ENCODE measurements around the gene BANF2.
A peak's percentile ranks its signal among the peaks of the same experiment; 100 is the strongest.
"Not testable (repeated sequence)": the region's sequence is repeated elsewhere in the genome, so short reads cannot be mapped to it uniquely, and the experiment has no call there.

The BANF2 gene

DNA sequence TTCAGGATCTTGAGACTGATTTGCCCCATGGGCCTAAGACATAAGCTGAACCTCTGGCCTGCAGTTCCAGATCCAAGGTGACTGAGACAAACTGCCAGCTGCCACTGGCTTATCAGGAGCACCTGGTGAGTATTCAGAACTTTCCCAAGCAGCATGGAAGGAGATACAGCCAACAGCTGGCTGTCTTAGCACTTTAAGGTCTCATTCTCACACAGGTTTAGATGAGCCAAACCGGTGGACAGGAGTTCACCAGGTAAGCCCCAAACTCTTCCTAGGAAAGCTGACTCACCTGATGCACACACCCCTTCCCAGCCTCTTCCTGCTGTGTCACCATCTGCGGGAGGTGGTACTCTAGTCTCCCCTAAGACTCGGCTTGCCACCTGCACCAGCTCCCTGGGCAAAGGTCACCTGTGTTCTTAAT is at the start of gene BANF2:
TSS of gene BANF2 (plus strand) at position 36 of the 421 bp plus-strand sequence. CDS start 25,060 bp downstream, outside the sequence.
- no peak for DNase-seq

- DNase-seq, result peak in 1 of 56 donors; percentile 29
Measured at GRCh38 chr20:17650301-17651128, 49.3 kb upstream of the BANF2 start.

GRCh38 chr20:17651129-17651759 is 48.5 kb upstream of the BANF2 start:
- DNase-seq, result no peak

GRCh38 chr20:17651760-17652388 is 47.9 kb upstream of the BANF2 start:
- no peak for DNase-seq

DNA sequence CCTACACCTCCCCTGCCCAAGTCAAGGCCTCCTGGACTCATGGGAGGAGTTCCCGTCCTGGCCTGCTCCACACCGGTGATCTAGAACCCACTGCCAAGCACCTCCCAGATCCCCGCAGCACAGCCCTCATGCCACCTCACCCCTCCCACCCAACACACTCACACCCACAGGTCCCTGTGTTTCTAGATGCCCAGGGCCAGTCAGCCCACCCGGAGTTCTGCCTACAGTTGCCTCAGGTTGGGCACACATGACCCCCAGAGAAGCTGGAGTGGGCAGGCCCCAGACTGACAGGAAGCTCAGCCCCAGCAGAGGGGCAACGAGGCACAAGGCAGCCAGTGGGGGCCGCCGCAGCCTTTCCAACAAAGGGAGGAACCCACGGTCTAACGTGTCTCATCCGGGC is 47.4 kb upstream of the BANF2 start:
- DNase-seq, result no peak

DNA sequence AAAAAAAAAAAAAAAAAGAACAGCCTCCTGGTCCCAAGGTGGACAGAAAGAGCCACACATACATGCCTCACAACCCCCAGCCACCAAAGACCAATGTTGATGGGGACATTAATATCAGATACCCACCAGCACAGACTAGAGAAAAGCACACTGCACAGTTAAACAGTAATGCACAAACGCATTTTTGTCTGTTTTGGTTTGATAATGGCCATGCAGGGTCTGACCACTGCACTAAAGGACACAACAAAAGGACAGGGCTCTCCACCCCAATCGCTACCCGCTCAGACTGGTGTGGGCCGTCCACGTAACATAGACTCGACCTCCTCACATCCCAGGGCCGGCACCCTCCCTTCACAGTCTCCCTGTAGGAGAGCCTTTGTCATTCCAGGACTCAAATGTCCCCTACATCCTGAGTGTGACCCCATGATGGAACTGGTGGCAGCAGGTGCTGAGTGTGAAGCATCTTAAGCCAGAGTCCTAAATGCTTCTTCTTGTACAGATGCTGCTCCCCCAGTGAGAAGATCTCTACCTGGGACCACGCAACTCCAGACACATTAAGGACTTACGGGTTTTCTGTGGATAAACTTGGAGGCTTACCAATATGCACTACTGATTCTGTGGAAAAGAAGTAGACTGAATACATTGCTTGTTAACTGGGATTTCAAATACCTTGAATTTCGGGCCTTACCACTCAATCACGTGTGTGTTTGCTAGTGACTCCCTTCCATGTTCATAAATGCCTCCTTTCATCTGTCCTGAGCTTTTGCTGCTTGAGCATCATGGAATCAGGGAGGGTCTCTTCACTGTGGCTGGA is 45.7 kb upstream of the BANF2 start:
- no peak for DNase-seq

DNA sequence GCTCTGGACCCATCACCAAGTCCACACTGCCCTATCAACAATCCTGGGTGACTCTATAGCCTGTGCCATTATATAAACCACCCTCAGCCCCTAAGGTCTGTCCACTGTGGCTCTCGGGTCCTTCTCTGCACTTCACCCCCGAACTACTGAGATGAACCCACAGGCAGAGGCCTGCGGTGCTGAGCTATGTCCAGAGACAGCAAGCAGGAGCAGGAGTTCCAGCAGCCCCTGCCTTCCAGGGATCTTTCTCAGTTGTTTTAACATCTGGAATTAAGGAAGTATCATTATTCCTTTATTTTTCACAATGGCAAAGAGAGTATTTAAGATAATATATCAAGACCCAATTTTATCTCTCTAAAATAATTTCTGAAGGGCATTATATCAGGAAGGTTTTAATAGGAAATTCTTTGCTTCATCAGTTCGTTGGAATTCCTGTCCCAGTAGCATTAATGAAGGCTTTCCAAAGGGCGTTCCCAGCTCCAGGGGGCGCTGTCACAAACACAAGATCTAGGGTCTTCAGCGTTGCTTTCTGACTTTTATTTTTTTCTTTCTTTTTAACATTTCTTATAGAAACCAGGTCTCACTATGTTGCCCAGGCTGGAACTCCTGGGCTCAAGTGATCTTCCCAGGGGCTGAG is 45.0 kb upstream of the BANF2 start:
- peak in 4 of 56 donors; percentile 12 to 52 (median 23) for DNase-seq

DNA sequence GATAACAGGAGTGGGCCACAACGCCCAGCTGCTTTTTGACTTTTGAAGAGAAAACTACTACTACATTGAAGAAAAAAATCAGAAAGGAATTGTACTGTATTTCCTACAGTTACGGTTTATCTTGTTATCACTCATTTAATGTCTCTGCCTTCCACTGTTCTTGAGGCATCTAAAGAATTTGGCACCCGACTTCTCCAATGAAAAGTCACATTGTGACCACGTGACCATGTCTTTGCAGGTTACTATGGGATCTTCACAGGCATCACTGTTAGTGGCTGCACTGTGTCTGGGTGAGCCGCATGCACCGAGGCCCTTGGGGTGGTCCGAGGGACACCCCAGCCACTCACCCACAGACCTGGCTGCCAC is 44.5 kb upstream of the BANF2 start:
- DNase-seq, result no peak

DNA sequence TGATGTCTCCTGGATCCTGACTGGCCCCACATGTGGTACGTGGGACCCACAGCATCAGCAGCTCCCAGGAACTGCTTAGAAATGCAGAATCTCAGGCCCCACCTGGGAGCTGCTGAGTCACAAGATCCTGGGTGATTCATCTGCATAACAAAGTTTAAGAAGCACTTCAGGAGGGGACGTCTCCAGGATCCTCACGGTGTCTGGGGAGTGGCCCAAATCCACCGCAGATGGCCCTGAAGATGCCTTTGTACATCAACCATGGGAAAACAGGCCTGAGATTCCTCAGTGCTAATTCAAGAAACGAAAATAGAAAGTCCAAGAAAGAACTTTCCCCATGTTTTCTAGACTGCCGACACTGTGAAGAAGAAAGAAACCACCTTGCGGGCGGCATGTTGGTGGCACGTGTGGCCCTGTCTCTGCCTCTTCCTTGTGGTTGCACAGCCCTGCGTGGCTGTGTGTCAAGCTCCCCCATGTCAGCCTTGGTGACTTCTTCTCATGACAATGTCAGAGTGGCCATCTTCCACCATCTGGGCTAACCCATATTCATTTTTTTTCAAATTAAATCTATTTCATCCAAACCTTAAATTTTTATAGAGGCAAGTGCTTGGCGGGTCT is 43.8 kb upstream of the BANF2 start:
- DNase-seq, result no peak

GRCh38 chr20:17657079-17657825 is 42.5 kb upstream of the BANF2 start:
- peak in 2 of 56 donors; percentile 12 to 20 for DNase-seq

- DNase-seq, result no peak
Measured at GRCh38 chr20:17657898-17658647, 41.7 kb upstream of the BANF2 start.

- DNase-seq, result no peak
Measured at GRCh38 chr20:17658648-17658993, 41.1 kb upstream of the BANF2 start.

DNA sequence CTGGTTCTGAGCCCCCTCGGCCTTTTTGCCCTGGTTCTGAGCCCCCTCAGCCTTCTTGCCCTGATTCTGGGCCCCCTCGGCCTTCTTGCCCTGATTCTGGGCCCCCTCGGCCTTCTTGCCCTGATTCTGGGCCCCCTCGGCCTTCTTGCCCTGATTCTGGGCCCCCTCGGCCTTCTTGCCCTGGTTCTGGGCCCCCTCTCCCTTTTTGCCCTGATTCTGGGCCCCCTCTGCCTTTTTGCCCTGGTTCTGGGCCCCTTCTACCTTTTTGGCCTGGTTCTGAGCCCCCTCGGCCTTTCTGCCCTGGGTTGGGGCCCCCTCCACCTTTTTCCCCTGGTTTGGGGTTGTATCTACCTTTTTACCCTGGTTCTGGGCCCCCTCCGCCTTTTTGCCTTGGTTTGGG is 40.4 kb upstream of the BANF2 start:
- not testable (repeated sequence) for DNase-seq

GRCh38 chr20:17659801-17660200 is 40.0 kb upstream of the BANF2 start:
- DNase-seq, result no peak

DNA sequence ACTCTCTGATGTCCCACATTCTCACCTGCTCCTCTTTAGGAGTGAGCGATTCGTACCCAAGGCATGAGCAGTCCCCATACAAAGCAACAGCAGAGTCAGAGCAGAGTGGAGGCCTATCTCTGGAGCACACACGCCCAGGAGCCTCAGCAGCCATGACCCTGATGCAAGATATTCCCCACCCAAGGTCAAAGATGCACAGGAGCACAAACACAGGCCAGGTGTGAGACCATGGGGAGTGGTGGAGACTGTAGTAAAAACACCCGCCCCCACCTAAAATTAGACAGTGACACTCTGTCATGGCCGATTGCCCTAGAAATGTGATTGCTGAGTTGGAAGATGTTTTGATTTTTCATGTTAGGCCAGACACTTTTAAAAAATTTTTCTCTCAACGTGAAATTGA is 39.1 kb upstream of the BANF2 start:
- no peak for DNase-seq

GRCh38 chr20:17661121-17661744 is 38.5 kb upstream of the BANF2 start:
- DNase-seq, result no peak

DNA sequence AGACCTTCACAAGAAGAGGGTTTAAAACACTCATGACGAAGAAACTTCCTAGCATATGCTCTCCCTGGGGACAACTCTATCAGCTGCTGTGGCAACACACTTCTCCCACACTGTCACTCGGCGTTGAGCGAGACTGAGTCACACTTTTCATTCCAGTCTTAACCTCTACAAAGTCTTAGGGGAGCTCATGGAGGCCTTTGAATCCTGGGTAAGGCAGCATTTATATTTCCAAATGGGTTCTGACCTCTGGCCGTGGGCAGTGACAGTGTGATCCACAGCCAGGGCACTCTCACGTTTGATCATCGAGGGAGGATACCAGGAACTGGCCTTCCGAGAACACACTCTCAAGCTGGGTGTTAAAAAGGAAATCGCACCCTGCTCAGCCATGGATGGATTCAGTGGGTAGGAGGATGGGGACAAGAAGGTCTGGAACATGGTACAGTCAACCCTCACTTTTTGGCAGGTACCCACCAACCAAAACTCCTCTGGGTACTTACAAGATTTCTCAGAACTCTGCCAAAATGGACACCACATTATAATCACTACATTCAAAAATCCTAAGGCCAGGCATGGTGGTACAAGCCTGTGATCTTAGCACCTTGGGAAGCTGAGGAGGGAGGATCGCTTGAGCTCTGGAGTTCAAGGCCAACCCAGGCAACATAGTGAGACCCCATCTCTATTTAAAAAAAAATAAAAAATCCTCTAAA is 37.3 kb upstream of the BANF2 start:
- no peak for DNase-seq

DNA sequence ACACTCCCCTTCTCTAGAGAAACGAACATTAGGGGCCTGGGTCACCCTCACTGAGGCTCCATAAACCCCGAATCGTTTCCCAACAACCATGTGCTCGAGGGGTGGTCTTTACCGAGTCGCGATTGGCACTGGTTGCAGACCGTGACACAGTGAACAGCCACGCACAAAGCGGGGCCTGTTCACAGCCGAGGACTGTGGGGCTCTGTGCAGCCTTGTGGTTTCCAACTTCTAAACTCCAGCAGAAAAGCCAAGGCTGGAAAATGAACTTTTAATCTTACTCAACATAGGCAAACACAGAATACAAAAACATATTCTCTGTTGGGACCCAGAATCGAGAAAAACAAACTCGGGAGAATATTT is 36.7 kb upstream of the BANF2 start:
- DNase-seq, result peak in 19 of 56 donors; percentile 7 to 58 (median 34)

All from amygdala (tissue), 56 donors.